ENCODE measurements around the gene RAP1GDS1. TPM values are rescaled to one million over a fixed set of nuclear protein-coding genes. Genes with fewer than 3 reads are reported as not detected.
A peak's percentile ranks its signal among the peaks of the same experiment; 100 is the strongest.
"Not testable (repeated sequence)": the region's sequence is repeated elsewhere in the genome, so short reads cannot be mapped to it uniquely, and the experiment has no call there.

The RAP1GDS1 gene
- total RNA-seq, 4 donors from 2014 or later = 19.4 to 38.0 (median 33.9) TPM

- Histone ChIP-seq H3K4me3 (no peak overlapping the region), H3K27ac (no peak overlapping the region), H3K27me3 (no peaks in the 10 kb centered on the region), H3K36me3 (no peaks in the 10 kb centered on the region), H3K9me3 (peaks cover 0 to 6% (median 0%) of the 10 kb centered on the region in 3 donors), H3K4me1 (peaks cover 0 to 15% (median 2%) of the 10 kb centered on the region in 3 donors)
- intact Hi-C loops (cut with DNase I) = loop anchor here (10.0 kb wide), 1 partner anchor 403 kb away; no protein-coding TSS in a partner anchor
- DNase-seq = no peak
- WGBS, 2 donors = 83 to 84% methylated on average over 3 of the region's 3 CpGs
- TF ChIP-seq POLR2A (IDR thresholded peaks at IDR 0.05) (no peak), CTCF (IDR thresholded peaks at IDR 0.05) (no peak)
Observed at GRCh38 chr4:98452091-98452490, 190.9 kb downstream of the RAP1GDS1 start.

GRCh38 chr4:98457422-98457821 lies 196.2 kb downstream of the RAP1GDS1 start:
- H3K27me3 ChIP-seq, H3K36me3 ChIP-seq, H3K4me1 ChIP-seq, H3K27ac ChIP-seq, DNase-seq, H3K9me3 ChIP-seq, H3K4me3 ChIP-seq: not testable (repeated sequence)
- WGBS, 2 donors = 87 to 94% methylated on average over 9 of the region's 9 CpGs
- intact Hi-C loops (cut with DNase I) = loop anchor here (10.0 kb wide), 1 partner anchor 397 kb away; no protein-coding TSS in a partner anchor

- not testable (repeated sequence) for H3K27ac ChIP-seq, H3K36me3 ChIP-seq, DNase-seq, H3K4me3 ChIP-seq, H3K4me1 ChIP-seq, H3K9me3 ChIP-seq, H3K27me3 ChIP-seq
- intact Hi-C loops (cut with DNase I) = loop anchor here (10.0 kb wide), 1 partner anchor 306 kb away; no protein-coding TSS in a partner anchor
- WGBS, 2 donors = 85 to 88% methylated on average over 2 of the region's 2 CpGs
Observed at GRCh38 chr4:98461121-98461865, 200.1 kb downstream of the RAP1GDS1 start.

GRCh38 chr4:98462487-98462886 lies 201.3 kb downstream of the RAP1GDS1 start:
- Histone ChIP-seq H3K9me3 (no peaks in the 10 kb centered on the region), H3K4me3 (no peak overlapping the region), H3K4me1 (peaks cover 0 to 7% (median 5%) of the 10 kb centered on the region in 3 donors), H3K27me3 (no peaks in the 10 kb centered on the region), H3K27ac (no peak overlapping the region), H3K36me3 (no peaks in the 10 kb centered on the region)
- intact Hi-C loops (cut with DNase I) = loop anchor here (10.0 kb wide), 1 partner anchor 308 kb away; no protein-coding TSS in a partner anchor
- TF ChIP-seq CTCF (IDR thresholded peaks at IDR 0.05) = no peak
- no peak for TF ChIP-seq POLR2A (IDR thresholded peaks at IDR 0.05)
- no peak for DNase-seq

- H3K9me3 ChIP-seq = no peaks in the 10 kb centered on the region
- H3K4me3 ChIP-seq = no peak overlapping the region
- H3K27ac ChIP-seq = no peak overlapping the region
- intact Hi-C loops (cut with DNase I) = loop anchor here (10.0 kb wide), 1 partner anchor 312 kb away; no protein-coding TSS in a partner anchor
- DNase-seq = no peak
- 17 to 29% methylated on average over 4 to 7 of the region's 8 CpGs for WGBS, 2 donors
- TF ChIP-seq POLR2A (IDR thresholded peaks at IDR 0.05) = no peak
- TF ChIP-seq CTCF (IDR thresholded peaks at IDR 0.05) = no peak
- peaks cover 4 to 30% (median 16%) of the 10 kb centered on the region in 3 donors for H3K4me1 ChIP-seq
- peaks cover 0 to 15% (median 0%) of the 10 kb centered on the region in 3 donors for H3K36me3 ChIP-seq
- H3K27me3 ChIP-seq = no peaks in the 10 kb centered on the region
Observed at GRCh38 chr4:98466868-98467599, 205.8 kb downstream of the RAP1GDS1 start.

- Histone ChIP-seq H3K36me3 (peaks cover 0 to 18% (median 0%) of the 10 kb centered on the region in 3 donors), H3K27ac (peak overlapping the region in 3 of 4 donors; percentile 22 to 42 (median 34)), H3K27me3 (no peaks in the 10 kb centered on the region), H3K4me1 (peaks cover 4 to 30% (median 16%) of the 10 kb centered on the region in 3 donors), H3K9me3 (no peaks in the 10 kb centered on the region), H3K4me3 (peak overlapping the region; percentile 27 to 67 (median 43))
- TF ChIP-seq CTCF (IDR thresholded peaks at IDR 0.05) (peak; percentile 69 to 90 (median 76)), POLR2A (IDR thresholded peaks at IDR 0.05) (no peak)
- DNase-seq = peak; percentile 22
- intact Hi-C loops (cut with DNase I) = loop anchor here (10.0 kb wide), 1 partner anchor 313 kb away; no protein-coding TSS in a partner anchor
- WGBS, 2 donors = 2% methylated on average over 20 of the region's 20 CpGs
Observed at GRCh38 chr4:98467627-98468072, 206.5 kb downstream of the RAP1GDS1 start.
